Stimulated activated CD8-positive, alpha-beta memory T cell treated with anti-CD3 and anti-CD28 coated beads, Interleukin-7, amount 100 ng/mL, for 1 hour (primary cell): Measurements from ENCODE around the gene MRAS.
"Not testable (repeated sequence)": the region's sequence is repeated elsewhere in the genome, so short reads cannot be mapped to it uniquely, and the experiment has no call there.

Source experiments
- DNase-seq, 2 donors: peaks; one replicate each; pipeline ENCODE4 v3.0.0-alpha.2; 2020; ENCODE audit warnings: low read depth in 2 of 2

The MRAS gene

DNA sequence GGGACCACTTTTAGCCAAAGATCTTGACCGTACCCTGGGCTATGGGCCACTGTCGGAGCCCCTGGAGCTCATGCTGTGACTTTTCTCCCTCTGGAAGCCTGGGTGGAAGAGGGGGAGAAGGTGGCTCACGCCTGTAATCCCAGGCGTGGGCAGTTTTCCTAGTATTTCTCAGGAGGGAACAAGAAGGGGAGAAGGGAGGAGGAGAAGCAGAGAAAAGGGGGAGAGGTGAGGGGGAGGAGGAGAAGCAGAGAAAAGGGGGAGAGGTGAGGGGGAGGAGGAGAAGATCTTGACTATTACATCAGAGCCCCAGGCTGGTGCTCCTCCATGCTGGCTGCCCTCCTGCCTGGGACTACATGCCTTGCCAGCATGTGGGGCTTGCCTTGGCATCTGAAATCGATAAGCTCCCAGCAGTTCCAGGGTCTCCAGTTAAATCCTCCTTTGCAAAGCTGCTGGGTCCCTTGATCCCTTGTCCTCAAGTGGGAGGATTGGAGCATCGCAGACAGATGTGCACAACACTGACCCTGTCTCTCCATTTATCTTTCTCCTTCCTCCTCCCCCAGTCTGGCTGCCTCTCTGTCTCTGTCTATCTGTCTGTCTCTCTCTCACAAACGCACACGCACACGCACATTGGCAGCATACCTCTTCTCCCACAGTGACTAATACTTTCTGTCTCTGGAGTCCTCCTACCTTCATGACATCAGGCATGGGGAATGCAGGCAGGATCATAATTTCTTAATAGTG lies 41.6 kb downstream of the MRAS start:
- DNase-seq = no peak

DNA sequence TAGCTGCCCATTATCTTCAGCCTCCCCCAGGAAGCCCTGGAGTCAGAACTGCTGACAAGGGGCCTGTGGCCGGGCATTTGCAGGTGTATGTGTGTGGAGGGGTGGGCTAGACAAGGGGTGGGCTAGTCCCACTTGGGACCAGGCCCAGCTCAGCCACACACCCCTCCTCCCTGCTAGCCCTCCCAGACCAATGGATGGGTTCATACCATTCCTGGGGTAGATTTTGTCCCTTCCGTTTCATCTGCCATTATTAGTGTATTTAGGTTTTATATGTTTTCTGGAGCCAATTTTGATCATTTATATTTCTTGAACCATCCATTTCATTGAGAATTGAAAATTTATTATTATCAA lies 42.2 kb downstream of the MRAS start:
- no peak for DNase-seq

DNA sequence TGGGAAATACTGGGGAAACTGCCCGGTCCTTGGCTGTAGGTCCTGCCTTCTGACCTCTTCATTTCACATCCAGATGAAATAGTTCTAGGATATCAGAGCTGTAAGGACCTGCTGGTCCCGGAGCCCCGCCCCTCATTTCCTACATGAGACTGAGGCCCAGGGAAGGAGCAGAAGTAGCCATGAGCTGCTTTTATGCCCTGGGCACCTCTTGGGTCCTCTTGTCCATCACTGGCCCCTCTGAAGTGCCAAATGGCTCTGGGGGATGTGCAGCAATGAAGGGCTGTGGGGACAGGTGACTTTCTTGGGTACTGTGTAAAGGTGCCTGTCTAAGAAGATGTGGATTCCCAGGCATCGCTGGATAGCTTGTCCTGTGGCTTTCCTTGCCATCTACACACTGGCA lies 45.8 kb downstream of the MRAS start:
- DNase-seq = no peak

DNA sequence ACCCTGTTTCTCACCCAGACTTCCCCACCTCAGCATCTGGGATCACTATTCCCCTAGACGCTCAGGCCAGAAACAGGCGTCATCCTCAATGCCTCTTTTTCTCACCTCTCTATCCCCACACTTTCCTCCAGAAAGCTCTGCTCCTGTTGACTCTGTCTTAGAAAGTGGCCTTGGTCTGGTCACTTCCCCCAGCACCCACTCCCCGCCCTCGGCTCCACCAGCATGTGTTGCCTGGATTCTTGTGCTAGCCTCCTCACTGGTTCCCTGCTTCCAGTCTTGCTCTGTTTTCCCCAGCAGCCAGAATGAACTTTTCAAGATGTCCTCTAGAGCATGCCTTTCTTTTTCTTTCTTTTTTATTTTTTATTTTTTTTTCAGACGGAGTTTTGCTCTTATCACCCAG lies 46.3 kb downstream of the MRAS start:
- DNase-seq = no peak

DNA sequence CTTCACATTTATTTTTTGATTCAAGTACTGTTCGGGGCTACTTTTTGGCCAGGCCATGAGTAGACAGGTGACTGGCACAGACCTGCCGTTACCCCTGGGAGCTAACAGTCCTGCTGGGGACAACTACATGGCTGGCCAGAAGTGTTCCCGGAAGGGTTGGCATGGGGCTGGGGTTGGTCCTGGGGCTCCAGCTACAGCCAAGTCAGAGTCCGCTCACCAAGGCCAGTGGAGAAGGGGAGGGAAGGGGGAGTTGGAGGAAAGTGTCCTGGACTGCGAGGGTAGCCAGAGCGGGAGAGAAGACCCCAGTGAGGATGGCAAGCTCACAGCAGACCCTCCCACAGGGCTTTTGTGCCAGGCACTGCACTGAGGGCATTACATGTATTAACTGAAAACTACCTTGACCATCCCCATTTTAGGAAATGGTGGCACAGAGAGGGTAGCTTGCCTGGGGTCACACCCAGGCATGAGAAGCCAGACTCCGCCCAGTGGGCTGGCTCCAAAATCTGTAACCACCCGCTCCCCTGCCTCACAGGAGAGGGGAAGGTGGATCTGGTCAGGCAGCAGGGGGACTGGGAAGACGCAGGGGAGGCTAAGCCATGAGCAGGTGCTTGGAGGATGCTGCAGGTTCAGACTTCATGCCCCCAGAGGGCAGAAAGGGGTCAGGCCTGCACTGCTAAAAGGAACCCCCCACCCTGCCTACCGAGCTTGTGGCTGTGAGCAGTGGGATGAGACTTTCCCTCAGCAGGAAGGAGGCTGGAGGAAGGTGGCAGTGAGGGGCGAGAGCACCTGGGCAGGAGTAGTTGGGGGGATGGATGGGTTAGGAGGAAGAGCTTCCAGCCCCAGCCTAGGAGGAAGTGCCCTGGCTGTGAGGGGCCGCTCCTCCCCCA lies 47.7 kb downstream of the MRAS start:
- no peak for DNase-seq

DNA sequence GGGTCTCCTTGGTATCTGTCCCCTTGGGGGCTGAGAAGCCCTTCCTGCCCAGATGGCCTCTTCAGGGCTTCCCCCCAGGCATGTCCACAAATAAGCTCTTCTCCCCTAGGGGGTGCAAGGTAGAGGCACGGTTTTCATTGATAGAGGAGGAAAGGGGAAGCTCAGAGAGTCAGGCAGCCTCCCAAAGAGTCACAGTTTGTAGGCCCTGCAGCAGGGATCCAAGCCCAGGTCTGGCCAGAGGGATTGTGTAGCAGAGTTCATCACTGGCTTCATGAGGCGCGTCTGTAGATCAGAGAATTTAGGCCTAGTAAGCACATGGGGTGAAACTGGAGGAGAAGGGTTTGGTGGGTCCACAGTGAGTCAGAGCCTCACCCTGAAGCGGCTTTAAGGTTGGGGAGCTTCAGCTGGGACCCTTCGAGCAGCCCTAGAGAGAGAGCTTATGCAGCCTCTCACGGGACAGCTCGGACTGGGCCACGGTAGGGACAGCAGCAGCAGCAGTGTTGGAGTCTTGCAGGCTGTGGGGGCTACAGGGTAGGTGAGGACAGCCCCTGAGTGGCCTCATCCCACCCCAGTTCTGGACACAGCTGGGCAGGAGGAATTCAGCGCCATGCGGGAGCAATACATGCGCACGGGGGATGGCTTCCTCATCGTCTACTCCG lies 48.5 kb downstream of the MRAS start:
- no peak for DNase-seq

DNA sequence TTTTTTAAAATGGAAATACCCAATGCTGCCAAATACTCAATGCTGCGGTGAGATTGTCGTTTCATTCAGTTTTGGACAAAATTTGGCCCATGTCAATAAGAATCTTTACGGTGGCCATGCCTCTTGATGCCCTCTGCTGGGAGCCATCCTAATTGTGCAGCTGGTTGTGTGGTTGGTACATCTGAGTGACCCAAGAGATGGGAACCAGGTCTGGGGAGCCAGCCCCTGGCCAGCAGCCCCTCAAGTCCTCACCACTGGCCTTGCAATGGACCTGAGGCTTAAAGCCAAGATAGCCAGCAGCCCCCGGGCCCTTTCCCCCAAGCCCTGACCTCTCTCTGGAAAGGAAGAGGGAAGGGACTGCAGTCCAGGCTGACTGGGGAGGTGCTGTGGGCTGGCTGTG lies 49.6 kb downstream of the MRAS start:
- DNase-seq = no peak

DNA sequence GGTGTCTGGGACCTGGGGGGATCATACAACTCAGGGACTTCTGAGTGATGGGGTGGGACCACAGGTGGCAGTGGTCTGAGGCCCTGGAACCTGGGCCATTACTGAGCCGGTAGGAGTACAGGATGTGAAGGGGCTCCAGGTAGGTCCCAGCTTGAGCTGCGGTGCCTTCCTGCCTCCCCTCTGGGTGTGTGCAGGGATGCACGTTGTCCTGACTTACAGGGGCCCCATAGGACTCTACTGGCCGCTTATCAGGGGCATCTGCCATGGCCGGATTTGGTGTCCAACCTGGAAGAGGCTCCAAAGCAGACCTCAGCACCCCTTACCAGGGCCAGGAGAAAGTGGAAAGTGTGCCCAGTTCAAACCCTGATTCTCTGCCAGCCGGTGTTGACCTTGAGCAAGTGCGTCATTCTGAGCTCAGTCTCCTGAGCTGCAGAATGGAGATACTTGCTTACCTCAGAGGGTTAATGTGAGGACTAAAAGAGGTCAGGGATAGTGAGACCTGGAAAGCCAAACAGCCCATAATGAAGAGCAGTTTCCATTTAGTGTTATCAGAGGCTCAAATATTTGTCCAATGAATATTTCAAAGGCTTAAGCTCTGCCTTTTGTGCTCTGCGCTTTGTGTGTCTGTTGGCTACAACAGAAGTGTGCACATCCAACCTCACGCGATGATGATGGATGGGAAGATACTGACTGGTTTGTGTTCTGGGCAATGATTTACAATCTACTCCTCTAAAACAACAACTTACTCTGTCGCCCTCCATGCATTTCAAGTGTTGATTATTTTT lies 50.6 kb downstream of the MRAS start:
- DNase-seq = no peak

DNA sequence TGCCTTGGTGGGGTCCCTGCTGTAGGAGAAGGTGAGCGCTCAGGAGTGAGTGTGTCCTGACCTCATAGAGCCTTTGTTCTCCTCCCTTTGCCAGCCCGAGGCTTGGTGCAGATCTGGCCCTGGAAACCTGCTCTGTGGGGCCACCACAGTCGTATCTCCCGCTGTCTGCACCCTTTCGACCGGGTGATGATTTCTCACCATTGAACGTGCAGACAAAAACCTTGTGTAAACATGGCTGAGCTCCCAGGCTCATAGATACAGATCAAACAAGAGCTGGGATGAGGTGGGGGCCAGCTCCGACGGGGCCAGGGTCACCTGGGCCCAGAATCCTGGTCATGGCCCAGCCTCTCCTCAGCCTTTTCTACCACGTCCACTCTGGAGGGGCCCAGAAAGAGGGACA lies 51.4 kb downstream of the MRAS start:
- no peak for DNase-seq

DNA sequence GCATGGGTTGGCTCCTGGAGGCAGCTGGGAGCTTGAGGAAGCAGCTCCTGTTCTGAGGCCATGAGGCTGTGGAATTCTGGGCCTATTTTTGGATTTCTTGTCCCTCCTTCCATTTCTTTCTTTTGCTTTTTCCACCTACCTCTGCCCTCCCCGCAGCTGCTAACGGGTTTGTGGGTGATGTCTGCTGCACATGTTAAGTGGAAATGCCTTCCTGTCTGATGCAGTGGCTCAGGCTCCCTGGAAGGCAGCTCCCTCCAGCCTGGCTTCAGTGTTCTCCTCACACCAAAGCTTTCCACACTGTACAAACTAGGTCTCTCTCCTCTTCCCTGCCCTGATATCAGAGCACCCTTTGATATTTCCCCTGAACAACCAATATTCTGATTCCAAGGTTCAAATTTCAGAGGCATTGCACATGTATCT lies 52.3 kb downstream of the MRAS start:
- no peak for DNase-seq

DNA sequence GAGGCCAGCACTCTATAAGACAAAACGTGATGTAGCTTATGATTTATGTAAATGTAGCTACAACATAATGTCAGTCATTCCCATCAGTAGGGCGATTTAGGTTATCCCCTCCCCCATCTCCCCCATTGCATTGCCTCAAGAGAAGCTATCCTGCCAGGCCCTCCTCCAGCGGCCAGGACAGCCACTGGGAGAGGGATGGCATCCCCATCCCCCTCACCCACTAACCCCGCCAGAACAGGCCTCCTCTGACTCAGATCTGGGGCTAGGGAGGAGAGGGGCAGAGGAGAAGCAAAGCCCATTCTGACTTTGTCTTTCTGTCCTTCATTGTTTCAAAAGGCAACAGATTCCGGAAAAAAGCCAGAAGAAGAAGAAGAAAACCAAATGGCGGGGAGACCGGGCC lies 53.5 kb downstream of the MRAS start:
- no peak for DNase-seq

DNA sequence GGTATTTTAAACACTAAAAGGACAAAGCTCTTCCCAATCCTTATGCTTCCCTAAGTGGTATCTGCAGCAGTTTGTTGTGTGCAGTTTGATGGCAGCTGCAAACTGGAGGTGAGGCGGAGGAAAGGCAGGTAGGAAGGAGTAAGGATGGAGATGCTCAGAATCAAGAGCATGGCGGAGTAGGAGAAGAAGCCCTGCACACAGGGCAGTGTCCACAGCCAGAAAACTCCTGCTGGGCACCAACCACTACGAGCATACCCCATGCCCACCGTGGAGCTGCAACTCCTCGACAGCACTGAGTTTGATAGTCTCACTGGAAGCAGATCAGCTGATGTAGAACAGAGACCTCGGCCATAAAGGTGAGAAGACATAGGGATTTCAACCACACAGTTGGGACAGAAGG lies 55.7 kb downstream of the MRAS start:
- DNase-seq = no peak

DNA sequence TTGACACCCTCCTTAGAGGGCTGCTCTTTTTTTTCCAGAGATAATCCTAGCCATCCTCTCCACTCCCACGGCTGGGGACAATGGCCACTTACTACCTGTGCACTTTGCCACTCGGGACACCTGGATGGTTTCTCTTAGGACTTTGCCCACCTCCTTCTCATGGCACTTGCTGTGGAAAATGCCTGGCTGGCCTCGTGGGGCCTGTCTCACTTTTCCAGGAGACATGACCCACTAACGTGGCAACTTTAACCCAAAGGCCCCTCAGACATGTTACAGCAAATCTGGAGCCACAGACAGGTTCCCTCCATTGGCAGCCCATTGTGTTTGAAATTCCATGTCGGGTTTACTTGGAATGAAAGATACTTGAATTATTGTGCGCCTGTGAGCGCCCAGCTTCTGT lies 56.6 kb downstream of the MRAS start:
- no peak for DNase-seq

DNA sequence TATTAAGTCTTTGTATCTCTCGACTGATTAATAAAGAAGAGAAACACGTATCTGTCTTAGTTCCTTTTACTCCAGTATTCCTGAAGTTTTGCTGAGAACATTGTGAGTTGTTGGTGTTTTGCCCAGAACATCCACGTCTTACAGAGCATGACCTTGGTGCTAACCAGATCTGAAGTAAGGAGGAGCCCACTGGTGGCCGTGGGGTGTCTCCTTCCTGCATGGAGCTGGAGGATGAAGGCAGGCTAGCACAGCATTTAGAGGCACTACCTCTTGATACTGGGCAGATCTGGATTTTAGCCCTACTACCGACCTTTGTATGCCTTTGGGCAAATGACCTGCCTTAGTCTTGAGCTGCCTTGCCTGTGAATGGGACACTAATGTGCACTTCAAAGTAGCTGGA lies 57.1 kb downstream of the MRAS start:
- DNase-seq = no peak

DNA sequence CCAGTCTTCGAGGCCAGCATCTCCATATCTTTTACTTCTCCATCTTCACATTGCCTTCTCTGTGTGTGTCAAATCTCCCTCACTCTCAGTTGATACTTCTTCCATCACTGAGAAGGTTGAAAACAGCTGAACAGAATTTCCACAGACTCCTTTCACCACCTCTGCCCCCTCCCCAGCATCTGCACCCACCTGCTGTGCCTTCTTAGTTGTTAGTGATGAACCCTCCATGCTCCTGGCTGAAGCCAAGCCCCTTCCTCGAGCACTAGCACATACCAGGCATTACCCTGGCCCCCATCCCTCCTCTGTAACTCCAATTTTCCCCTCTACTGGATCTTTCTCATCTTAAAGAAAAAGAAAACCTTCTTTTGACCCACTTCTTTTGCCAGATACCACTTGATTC lies 58.2 kb downstream of the MRAS start:
- DNase-seq = no peak

DNA sequence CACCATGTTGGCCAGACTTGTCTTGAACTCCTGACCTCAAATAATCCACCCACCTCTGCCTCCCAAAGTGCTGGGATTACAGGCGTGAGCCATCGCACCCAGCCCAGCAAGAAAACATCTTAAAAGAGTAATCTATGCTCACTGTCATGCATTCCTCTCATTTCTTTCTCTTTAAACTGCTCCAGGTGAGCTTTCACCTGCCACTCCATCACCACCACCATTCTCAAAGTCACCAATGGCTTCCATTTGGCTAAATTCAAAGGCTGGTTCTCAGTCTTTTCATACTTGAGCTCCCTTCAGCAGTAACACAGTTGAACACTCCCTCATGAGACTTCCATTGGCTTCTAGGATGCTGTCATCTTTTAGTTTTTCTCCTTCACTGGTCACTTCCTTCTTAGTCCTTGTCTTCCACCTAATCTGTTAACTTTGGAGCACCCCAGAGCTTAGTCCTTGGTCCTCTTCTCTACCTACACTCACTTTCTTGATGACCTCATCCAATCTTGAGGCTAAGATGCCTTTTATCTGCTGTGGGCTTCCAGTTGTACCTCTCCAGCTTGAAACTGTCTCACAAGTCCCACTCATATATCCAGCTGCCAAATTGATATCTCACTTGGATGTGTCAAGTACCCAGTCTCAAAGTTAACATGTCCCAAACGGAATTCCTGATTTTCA lies 59.0 kb downstream of the MRAS start:
- no peak for DNase-seq

DNA sequence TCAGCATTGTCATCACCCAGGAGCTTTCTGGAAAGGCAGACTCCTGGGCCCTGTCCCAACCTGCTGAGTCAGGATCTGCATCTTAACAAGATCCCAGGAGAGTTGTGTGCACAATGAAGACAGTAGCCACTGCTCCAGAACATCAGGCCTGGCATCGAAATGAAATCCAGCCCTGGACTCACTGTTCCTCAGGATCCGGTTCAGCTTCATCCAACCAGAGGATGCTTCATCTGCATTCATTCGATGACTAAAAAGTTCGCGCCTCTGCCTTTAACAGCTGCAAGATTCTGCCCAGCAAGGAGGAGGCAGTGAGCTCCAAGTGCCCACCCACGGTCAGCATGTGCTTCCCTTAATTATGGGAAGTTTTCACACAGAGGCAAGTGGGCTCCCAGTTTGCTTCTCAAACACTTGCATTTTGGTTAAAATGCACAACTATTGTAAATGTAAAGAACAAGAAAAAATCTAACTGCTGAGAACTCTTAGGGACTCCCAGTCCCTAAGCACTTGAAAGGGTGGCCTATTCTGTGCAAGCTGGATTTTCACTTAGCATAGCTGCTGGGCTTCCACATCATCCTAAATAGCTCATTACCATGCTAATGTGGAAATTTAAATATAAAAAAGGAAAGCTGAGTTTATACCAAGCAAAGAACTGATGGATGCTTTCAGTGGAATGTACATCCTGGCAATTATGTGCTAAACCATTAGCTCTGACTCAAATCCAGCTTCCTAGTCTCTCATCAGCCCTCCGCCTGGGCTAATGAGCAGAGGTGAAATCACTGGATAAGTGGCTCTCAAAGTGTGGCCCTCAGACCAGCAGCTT lies 60.6 kb downstream of the MRAS start:
- no peak for DNase-seq

DNA sequence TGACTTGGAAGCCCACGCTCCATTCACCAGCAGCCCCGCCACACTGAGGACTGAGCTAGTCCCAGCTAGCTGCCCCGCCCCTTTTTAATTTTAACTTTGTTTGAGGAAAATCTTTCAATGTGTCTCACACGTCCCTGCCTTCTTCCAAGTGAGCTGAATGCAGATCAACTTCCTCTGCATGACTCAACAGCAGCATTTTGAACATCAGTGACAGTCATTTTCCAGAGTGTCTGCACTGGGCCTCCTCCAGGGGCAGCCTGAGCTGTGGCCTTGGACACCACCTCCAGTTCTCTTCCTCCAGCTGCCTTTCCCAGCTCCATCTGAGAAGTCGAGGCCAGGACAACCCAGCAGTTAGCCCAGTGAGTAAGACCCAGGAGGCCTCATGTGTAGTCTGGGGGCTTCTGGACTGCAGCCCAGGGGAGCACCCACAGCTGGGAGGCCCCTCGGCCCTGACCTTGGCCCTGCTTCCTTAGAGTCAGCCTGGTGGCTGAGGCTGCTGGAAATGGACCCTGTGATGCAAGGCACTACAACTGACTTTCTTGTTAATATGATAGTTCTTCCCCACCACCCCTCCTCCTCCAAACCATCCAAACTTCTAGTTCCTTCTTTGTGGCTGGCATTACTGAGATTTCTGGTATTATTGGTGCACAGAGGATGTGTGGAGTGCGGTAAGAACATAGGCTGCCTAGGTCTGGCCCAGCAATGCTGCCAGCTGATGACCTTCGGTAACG lies 64.6 kb downstream of the MRAS start:
- DNase-seq = no peak

DNA sequence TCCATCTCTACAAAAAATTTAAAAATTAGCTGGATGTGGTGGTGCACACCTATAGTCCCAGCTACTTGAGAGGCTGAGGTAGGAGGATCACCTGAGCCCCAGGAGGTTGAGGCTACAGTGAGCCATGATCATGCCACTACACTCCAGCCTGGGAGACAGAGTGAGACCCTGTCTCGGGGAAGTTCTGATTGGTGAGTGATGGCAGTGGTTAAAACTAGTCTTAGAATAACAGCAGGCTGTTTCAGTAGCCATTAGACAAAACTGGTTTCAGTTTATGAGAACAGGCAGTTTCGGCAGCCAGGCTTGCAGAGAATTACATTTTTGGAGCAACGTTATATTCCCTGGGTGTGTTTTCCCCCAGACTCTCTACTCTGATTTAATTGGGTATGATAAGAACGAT lies 67.9 kb downstream of the MRAS start:
- DNase-seq = not testable (repeated sequence)

DNA sequence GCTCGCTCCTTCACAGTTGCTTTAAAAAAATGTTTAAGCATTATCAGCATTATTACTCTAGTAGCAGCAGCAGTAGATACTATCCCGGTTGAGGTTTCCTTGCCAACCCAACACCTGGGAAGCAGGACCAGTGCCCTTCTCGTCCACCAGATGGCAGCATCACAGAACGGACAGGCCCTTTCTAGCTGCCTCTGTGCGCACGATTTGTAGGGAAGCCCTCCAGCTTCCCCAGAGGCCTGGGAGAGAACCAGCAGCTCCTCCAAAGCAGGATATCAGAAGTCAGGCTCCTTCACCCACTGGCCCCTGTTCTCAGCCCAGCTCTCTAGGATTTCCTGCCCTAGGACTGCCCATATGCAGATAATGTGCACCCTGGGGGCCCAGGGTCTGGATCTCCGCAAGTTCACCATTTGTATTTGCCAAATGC lies 69.2 kb downstream of the MRAS start:
- peak; percentile 13 to 29 for DNase-seq
